DOHH2 (cell line): ENCODE data around the gene UXS1.

Experiments used
- H3F3A ChIP-seq: fragments of 200-600 bp; sonication (generic), shearing (Covaris generic); 2 replicates; pipeline ENCODE4 v1.6.0; 2016; ENCODE audit warnings: antibody characterized with exemption, mild to moderate bottlenecking; ENCODE audit not compliant: control insufficient read depth, insufficient read depth
- H3K27ac ChIP-seq: fragments of 200-600 bp; sonication (generic); 2 replicates; pipeline ENCODE4 v1.5.1; 2014; ENCODE audit warnings: low read depth, mild to moderate bottlenecking, low read length, moderate library complexity
- H3K27me3 ChIP-seq: fragments of 200-600 bp; sonication (generic); 2 replicates; pipeline ENCODE4 v1.6.1; 2014; ENCODE audit warnings: mild to moderate bottlenecking, low read length, mixed read lengths; ENCODE audit not compliant: control insufficient read depth
- H3K36me3 ChIP-seq: fragments of 200-600 bp; sonication (generic); 2 replicates; pipeline ENCODE4 v1.6.1; 2014; ENCODE audit warnings: mild to moderate bottlenecking, low read length, moderate library complexity, mixed read lengths; ENCODE audit not compliant: control insufficient read depth
- H3K4me1 ChIP-seq: fragments of 200-600 bp; sonication (generic); 2 replicates; pipeline ENCODE4 v1.6.1; 2014; ENCODE audit warnings: mild to moderate bottlenecking, low read length, mixed read lengths; ENCODE audit not compliant: control insufficient read depth
- H3K4me2 ChIP-seq: fragments of 200-600 bp; sonication (generic); 2 replicates; pipeline ENCODE4 v1.6.0; 2014; ENCODE audit warnings: mild to moderate bottlenecking, low read length, moderate library complexity
- H3K4me3 ChIP-seq: fragments of 200-600 bp; sonication (generic); 2 replicates; pipeline ENCODE4 v1.5.1; 2014; ENCODE audit warnings: mild to moderate bottlenecking, low read length, mixed read lengths
- H3K79me2 ChIP-seq: fragments of 200-600 bp; sonication (generic); 2 replicates; pipeline ENCODE4 v1.6.1; 2014; ENCODE audit warnings: mild to moderate bottlenecking, low read length, mixed read lengths; ENCODE audit not compliant: control insufficient read depth
- H3K9me2 ChIP-seq: fragments of 200-600 bp; sonication (generic); replicated peaks from 2 replicates; pipeline ENCODE4 v1.6.1; 2014; ENCODE audit warnings: mild to moderate bottlenecking, low read length, mixed read lengths; ENCODE audit not compliant: control insufficient read depth
- H3K9me3 ChIP-seq: fragments of 200-600 bp; sonication (generic); 2 replicates; pipeline ENCODE4 v1.6.1; 2014; ENCODE audit warnings: antibody characterized with exemption, low read length, mixed read lengths; ENCODE audit not compliant: control insufficient read depth, insufficient read depth
- H4K20me1 ChIP-seq: fragments of 200-600 bp; sonication (generic); 2 replicates; pipeline ENCODE4 v1.6.0; 2014; ENCODE audit warnings: low read depth, mild to moderate bottlenecking, antibody characterized with exemption, low read length, moderate library complexity; ENCODE audit not compliant: control insufficient read depth, insufficient read depth
- EZH2phosphoT487 ChIP-seq: fragments of 200-600 bp; sonication (generic); IDR thresholded peaks from 2 replicates; pipeline ENCODE4 v1.6.1; 2017; ENCODE audit warnings: borderline replicate concordance, mild to moderate bottlenecking, antibody characterized with exemption, low read length, moderate library complexity, mixed read lengths
- TF ChIP-seq, protein P1 (sequence below): fragments of 200-600 bp; sonication (generic); IDR thresholded peaks from one replicate; pipeline ENCODE4 v1.5.1; 2014; ENCODE audit warnings: antibody characterized with exemption, mild to moderate bottlenecking, low read depth, low read length; ENCODE audit not compliant: poor library complexity, severe bottlenecking

Gene UXS1

DNA sequence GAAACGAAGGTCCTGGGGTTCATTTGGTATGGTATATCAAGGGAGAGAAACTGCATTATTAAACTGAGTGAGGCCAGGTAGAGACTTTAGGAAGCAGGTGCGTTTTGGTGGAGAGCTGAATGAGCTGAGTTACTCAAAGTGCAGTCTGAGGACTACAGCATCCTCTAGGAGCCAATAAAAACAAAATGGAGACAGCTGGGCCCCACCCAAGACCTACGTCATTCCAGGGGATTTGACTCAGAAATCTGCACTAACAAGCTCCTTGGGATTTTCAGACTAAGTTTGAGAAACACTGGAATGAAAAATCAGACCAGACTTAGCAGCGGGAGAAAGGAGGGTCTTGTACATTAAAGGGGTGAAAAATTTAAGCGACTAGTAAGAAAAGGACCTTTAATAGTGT is 131.5 kb downstream of the UXS1 start:
- no peaks in the 10 kb centered on the region for H3K9me3 ChIP-seq
- TF ChIP-seq EZH2phosphoT487 = no peak
- TF ChIP-seq, protein P1, sequence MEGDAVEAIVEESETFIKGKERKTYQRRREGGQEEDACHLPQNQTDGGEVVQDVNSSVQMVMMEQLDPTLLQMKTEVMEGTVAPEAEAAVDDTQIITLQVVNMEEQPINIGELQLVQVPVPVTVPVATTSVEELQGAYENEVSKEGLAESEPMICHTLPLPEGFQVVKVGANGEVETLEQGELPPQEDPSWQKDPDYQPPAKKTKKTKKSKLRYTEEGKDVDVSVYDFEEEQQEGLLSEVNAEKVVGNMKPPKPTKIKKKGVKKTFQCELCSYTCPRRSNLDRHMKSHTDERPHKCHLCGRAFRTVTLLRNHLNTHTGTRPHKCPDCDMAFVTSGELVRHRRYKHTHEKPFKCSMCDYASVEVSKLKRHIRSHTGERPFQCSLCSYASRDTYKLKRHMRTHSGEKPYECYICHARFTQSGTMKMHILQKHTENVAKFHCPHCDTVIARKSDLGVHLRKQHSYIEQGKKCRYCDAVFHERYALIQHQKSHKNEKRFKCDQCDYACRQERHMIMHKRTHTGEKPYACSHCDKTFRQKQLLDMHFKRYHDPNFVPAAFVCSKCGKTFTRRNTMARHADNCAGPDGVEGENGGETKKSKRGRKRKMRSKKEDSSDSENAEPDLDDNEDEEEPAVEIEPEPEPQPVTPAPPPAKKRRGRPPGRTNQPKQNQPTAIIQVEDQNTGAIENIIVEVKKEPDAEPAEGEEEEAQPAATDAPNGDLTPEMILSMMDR = no peak
- no peak overlapping the region for H3K4me2 ChIP-seq
- no peaks in the 10 kb centered on the region for H3K27me3 ChIP-seq
- no peaks in the 10 kb centered on the region for H3K36me3 ChIP-seq
- no peaks in the 10 kb centered on the region for H3K9me2 ChIP-seq
- no peaks in the 10 kb centered on the region for H3K79me2 ChIP-seq
- H3K27ac ChIP-seq = no peak overlapping the region
- H3K4me3 ChIP-seq = no peak overlapping the region
- H3K4me1 ChIP-seq = no peaks in the 10 kb centered on the region
- no peaks in the 10 kb centered on the region for H3F3A ChIP-seq
- H4K20me1 ChIP-seq = no peaks in the 10 kb centered on the region

DNA sequence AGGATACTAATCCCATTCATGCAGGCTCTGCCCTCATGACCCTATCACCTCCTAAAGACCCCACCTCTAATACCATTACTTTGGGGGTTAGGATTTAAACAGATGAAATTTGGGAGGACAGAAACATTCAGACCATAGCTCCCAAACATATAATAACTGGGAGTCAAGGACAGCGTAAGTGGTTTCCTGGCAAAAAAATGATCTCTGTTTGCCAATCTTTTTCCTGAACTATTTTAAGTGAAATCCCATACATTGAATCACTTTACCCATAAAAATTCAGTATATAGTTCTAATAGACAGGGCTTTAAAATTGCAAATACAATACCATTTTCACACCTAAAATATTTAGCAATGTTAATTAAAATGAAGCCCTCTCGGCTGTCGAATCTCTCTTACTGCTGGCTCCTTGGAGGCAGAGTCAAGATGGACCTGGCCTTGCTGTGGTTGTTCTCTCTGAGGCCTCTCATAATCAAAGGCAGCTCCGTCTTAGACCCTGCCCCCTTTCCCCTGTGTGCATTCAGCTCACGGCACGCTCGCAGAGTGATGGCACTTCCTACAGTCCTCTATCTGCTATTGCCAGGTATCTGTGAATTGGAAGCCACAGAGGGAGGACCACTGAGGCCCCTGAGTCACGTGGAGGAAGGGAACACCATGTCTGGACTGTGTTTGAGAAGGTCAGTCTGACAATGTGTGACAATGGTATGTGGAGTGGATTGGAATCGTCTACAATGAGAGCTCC is 132.3 kb downstream of the UXS1 start:
- no peaks in the 10 kb centered on the region for H3F3A ChIP-seq
- no peaks in the 10 kb centered on the region for H3K9me3 ChIP-seq
- H3K4me3 ChIP-seq = no peak overlapping the region
- H3K36me3 ChIP-seq = no peaks in the 10 kb centered on the region
- H3K4me2 ChIP-seq = no peak overlapping the region
- no peaks in the 10 kb centered on the region for H3K9me2 ChIP-seq
- H3K4me1 ChIP-seq = no peaks in the 10 kb centered on the region
- H3K27me3 ChIP-seq = no peaks in the 10 kb centered on the region
- no peak overlapping the region for H3K27ac ChIP-seq
- H3K79me2 ChIP-seq = no peaks in the 10 kb centered on the region
- TF ChIP-seq EZH2phosphoT487 = no peak
- TF ChIP-seq, protein P1 = no peak
- H4K20me1 ChIP-seq = no peaks in the 10 kb centered on the region

DNA sequence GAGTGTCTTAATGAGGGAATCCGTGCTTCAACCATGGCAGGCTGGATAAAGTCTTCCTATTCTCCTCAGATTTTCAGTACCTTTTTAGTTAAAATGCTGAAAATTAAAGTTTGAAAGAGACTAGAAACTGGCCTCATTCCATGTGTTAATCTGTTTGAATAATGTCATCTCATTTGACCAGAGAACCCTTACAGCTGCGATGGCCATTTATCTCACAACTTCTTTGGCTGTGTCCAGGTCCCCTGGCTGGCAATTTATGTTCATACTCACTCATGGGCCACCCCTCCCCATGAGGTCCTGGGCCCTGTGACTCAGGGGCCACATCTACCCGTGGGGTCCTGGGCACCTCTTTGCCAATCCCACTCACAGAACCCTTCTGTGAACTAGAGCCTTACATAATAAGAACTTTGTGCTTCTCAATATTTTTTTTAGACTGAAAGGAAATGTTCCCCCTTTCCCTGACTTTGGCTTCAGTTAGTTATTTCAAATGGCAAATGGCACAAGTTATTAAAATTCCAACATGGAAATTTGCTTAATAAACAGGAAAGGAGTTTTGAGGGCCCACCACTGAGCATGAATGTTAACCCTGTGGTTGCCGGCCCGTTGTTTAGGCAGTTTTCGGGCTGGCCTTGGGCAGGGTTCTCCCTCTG is 134.6 kb downstream of the UXS1 start:
- no peak overlapping the region for H3K4me2 ChIP-seq
- TF ChIP-seq, protein P1 = no peak
- no peak for TF ChIP-seq EZH2phosphoT487
- no peaks in the 10 kb centered on the region for H3K9me3 ChIP-seq

More for the DNA sequence above, 134.6 kb downstream of the UXS1 start:
- Histone ChIP-seq H4K20me1 (no peaks in the 10 kb centered on the region), H3F3A (no peaks in the 10 kb centered on the region), H3K4me1 (no peaks in the 10 kb centered on the region), H3K9me2 (no peaks in the 10 kb centered on the region), H3K4me3 (no peak overlapping the region), H3K79me2 (no peaks in the 10 kb centered on the region), H3K27me3 (no peaks in the 10 kb centered on the region), H3K27ac (no peak overlapping the region), H3K36me3 (no peaks in the 10 kb centered on the region)
